T-helper 9 cell (primary cell): Measurements from ENCODE around the gene WWTR1.

ENCODE experiments used
- DNase-seq: peaks from one replicate; pipeline ENCODE4 v3.0.0-alpha.2; 2020

The WWTR1 gene

DNA sequence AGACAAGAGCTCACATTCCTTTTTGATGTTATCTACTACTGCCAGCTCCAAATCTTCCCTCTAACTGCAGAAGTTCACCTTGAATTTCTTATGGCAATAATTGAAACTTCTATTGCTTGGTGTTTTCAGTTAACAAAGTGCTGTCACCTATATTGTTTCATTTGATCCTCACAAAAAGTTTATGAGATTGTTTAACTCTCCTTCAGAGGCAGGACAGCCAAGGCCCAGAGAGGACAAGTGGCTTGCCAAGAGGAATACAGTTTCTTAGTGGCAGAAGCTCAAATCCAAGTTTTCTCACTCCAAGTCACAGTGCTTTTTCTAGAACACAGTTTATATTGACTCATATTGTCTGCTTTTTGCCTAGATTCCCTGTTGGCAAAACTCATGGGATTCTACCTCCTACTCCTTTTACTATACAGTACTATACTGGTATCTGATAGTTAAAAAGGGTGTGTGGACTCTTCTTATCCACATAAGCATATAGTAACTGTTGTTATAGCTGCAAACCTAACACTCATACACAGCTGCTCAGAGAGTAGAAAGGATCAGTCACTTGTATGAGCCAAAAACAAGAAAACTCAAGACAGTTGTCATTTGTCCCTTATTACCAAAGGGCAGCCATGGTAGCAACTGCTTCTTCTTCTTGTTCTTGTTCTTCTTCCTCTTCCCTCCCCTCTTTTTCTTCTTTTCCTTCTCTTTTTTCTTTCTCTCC is 167.4 kb downstream of the WWTR1 start:
- no peak for DNase-seq

DNA sequence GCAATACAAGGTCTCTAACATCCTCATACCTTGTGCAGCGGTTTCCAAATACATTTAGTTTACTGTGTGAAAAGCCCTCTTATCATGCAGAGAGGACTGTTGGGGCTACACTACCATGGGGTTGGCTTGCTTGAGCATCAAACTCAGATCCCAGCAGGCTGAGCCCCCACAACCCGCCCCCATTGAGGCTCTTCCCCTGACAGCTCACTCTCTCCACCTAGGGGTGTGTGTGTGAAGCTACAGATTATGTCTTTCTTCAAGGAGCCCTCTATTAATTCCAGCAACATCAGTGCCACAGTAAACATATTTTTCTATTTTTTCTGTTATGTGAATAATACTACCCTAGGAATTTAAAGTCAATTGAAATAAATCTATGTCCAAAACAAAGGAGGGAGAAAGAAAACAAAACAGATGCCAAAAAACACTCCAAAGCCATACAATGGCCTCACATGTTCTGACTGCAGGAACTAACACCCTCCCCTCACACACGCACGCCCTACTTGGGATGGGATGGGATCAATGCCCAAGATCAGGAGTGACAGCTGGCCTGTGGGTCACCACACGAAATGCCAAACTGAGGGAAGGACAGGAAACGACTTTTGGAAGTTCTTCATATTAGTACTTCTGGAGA is 168.7 kb downstream of the WWTR1 start:
- DNase-seq = no peak

DNA sequence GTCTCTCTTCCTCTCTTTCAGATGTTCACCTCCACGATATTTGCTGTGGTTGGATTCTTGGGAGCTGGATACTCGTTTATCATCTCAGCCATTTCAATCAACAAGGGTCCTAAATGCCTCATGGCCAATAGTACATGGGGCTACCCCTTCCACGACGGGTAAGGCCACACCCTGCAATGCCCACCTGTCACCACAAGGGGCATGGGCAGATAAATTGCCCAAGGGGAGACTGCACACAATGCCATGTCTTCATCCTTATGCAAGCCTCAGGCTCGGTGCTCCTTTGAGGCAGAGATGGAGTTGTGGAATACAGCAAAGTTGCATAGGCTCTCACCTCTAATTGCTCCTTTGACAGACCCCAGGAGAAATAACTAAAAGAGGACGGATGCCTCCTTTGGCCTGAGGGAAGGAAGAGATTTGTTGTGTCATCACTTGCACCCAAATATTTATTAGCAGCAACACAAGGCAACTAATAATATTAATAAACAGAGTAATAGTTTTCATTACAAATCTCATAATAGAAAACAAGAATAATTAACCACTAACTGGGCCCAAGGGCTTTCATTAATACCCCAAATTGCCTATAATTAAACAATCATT is 170.1 kb downstream of the WWTR1 start:
- DNase-seq = peak; percentile 5

DNA sequence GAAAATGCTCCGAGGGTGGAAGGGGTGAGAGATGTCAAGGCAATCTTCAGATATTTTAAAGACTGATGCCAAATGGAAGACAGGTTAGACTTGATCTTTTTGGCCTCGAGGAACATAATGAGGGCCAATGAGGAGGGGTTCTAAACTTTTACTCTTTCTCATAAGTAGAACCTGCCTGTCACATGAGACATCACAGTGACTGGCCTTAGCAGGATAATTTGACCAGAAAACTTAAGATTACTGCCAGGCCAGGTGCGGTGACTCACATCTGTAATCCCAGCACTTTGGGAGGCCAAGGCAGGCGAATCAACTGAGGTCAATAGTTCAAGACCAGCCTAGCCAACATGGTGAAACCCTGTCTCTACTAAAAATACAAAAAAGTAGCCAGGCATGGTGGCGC is 171.1 kb downstream of the WWTR1 start:
- no peak for DNase-seq

DNA sequence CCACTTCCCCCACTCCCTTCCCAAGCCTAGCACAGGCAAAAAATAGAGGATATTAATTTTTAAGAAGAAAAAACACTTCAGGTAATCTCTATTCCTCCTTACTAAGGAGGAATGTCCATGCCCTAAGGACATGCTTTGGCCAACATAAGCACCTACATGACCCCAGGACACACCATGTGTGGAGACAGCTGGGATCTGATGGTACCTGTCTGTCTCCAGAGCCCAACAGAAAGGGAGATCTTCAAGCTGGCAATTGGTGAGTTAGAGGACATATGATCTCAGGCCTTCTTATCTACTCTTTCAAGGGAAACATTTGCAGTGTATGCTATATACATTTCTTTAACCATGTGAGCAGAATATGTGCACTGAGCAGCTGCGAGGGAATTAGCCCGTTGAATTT is 176.3 kb downstream of the WWTR1 start:
- no peak for DNase-seq

DNA sequence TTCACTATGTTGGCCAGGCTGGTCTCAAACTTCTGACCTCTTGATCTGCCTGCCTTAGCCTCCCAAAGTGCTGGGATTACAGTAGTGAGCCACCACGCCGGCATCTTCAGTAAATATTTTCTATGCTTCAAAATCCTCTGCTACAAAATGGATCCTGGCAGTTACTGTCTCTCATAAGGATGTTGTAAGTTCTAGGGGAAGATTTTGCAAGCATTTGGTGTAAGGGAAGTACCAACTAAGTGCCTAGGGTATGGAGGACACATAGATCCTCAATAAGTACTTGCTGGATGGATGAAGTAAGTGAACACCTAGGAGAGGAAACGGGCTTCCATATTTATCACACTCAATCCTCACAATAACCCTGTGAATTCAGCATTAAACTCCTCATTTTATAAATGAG is 176.8 kb downstream of the WWTR1 start:
- DNase-seq = no peak

DNA sequence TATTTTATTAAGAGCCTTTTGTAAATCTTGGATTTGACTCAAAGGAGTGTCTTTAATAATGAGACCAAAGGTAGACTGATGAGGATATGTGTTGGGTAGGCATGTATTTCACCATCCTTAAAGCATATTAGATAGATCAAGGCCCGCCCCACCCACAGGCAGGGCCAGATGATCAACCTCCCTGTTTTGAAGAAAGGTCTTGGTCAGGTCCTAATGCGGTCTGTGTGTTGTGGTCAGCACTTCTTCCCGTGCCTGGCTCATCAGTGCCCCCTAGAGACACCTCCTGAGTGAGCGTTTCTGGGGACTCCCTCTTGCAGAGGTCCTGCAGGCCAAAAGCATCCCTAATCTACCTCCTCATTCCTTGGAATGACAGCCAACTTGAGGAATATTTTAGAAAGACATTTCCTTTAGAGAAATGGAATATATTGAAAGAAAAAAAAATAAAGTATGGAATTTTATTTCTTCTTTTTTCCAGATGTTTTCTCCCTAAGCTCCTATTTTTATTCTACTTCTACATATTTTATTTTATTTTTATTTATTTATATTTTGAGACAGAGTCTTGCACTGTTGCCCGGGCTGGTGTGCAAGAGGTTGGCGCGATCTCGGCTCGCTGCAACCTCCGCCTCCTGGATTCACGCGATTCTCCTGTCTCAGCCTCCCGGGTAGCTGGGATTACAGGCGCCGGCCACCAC is 177.4 kb downstream of the WWTR1 start:
- no peak for DNase-seq

DNA sequence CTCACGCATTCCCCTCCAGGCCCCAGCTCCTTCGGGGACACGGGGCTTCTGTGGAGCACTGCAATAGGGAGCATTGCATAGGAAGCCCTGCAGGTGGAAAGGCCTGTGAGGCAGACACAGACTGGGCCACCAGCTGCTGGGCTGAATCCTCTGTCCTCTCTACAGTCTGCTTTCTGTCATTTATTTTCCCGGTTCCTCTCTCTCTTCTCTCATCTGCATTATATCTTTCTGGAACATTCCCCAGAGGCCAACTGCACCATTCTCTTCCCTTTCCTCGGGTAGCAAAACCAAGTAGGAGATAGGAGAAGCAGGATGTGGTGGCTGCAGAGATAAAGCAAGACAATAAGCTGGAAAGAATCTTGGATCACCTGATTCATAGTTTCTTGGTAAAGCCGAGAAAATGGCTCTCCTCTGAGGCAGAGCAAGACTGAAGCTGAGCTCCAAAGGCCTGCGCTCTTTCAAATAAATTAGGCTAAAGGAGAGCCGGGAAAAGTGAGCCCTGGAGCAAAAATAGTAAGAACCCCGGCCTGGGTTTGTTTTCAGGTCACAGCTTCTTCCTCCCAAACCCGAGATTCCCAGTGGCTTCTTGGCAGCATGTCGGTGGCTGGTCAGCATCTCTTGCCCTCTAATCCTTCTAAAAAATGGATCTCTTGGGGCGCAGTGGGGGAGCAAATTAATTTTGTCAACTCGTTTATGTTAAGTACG is 178.1 kb downstream of the WWTR1 start:
- no peak for DNase-seq

DNA sequence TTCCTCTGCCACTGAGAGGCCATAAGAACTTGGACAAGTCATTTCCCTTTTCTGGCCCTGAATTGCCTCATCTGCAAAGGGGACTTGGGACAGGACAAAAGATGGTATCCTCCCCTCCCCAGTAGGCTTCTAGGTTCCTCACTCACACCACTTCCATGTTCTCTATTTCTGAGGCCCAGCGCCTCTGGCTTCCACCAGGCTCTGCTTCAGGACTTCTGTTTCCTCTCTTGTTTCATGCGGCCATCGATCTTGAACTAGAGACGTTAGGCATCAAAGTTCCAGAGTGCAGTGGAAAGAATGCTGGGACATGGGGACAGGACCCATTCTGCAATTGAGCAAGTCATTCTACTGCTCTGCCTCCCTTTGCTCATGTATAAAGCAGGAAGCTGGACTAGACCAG is 181.6 kb downstream of the WWTR1 start:
- DNase-seq = no peak

DNA sequence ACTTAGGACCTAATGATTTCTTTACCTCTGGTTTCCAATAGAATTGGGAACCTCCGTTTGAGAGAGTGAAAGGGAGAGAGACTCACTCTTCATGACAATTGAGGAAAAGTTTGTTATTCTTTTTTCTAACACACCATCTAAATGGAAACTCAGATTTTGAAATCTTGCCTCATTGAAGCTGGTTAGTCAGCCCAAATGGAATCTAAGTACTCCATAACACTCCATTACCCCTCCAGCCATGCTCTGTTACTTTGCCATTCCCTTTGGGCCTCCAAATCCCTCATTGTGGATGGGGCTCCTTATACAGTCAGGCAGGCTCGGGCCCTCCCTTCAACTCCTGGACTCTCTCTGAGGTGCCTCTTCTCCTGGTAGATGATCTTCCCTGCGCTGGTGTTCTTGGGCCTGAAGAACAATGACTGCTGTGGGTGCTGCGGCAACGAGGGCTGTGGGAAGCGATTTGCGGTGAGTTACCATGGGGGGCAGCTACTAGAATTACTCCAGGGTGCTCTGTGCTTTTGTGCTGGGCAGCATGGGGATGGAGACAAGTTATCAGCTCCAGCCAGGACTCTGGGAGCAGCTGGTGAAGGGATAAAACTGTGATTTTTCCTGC is 182.3 kb downstream of the WWTR1 start:
- DNase-seq = no peak

DNA sequence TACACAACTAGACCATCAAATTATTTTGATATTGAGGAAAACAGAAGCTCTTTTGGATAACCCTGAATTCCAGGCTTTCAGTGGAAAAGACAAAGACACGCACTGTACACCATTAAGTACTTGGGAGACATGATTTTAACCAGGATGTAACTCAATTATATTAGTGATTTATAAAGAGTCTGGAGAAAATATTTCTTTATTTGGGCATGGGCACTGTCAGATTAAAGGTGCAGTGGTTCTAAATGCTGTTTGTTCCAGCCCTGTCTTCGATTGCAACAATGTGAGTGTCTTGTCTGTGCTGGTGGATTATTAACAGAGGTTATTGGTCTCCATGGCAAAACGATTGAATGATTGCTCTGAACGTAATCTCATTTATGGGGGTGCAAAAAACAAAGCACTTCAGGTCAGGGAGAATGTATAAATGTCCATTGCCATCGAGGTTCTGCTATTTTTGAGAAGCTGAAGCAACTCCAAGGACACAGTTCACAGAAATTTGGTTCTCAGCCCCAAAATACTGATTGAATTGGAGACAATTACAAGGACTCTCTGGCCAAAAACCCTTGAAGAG is 183.5 kb downstream of the WWTR1 start, which contains the start of gene TM4SF4:
Gene TM4SF4, plus strand, starts transcription at position 448 of the 568 bp plus-strand sequence. CDS start 181 bp downstream, outside the sequence.
- no peak for DNase-seq

DNA sequence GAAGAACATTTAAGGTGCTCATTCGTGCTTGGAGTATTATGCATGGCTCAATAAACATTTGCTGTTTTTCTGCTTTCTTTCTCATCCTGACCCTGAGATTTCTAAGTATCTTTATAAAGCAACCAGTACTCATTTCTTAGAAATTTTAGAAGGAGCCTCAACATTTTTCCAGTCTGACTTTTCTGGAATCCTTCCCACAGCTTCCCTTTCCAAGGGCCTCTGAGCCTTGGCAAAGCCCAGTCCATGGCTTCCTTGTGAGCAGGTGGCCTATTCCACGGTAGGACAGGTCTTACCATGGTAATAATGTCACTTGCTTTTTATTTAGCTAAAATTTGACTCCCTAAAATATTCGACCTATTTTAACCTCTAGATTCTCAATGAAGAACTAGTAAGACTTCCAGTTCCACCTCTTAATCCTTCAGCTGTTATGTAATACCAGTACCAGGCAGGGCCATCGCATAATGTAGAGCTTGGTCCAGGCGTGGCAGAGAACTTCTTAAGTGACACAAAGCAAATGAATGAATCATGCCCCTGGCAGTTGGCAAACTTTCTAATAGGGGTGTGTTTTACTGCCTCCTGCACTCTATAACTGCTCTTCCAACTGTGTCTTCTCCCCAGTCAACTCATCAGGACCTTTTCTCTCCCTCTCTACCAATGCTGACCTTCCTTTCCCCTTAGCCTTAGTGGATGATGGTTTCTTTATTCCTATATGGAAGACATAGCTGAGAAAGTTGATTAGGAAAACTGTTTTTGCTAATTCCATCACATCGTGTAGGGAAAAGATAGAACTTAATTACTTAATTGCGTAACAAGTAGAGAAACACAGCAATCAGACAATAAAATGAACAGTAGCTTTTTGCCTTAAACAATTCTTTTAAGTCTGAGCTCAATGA is 184.2 kb downstream of the WWTR1 start:
- DNase-seq = no peak

DNA sequence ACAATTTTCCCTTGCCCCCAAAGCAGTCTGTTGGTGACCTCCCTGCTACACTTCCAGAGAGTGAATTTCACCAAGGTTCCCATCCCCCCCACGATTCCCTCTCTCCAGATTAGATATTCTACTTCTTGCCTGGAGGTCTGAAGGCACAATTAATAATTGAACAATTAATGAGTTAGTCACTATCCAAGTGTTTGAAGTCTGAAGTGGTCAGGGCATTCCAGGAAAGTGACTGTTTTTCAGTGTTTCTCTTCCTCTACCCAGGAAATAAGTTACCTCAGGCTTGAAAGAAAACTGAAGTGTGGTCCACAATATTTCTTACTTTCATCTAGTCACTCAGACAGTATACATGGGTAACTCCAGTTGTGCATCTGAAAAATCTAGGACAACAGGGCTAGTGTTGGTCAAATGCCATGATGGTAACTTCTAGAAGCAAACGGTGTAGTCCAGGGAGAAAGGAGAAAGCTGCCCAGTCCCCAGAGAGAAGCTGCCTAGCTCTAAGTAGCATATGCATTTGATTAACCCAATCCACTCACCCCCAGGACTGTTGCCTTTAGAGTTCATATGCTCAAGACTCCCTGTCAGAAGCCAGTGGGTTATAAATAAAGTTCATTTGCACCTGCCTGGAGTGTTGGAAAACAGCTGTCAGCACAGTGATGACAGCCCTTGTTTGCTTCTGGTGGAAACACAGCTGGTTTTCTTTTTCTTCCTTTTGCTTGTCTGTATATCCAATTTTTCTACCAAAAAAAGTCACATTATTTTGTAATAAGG is 185.6 kb downstream of the WWTR1 start:
- DNase-seq = no peak

DNA sequence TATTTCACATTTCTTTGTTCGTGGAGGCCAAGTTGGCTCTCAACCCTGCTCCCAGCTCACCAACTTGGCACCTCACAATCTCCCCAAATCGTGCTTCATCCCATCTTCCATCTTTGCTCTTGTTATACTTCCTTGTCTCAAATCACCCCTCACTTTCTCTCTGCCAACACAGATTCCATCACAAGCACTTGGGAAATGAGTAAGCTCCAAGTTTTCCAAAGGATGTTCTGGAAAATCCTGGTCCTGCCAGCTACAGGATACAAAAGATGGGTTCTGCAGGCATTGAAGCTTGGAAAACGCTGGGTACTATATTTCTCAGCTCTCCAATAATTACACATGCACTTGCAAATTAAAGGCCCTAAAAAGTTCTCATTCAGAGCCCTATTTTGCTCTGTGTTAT is 187.4 kb downstream of the WWTR1 start:
- DNase-seq = no peak

DNA sequence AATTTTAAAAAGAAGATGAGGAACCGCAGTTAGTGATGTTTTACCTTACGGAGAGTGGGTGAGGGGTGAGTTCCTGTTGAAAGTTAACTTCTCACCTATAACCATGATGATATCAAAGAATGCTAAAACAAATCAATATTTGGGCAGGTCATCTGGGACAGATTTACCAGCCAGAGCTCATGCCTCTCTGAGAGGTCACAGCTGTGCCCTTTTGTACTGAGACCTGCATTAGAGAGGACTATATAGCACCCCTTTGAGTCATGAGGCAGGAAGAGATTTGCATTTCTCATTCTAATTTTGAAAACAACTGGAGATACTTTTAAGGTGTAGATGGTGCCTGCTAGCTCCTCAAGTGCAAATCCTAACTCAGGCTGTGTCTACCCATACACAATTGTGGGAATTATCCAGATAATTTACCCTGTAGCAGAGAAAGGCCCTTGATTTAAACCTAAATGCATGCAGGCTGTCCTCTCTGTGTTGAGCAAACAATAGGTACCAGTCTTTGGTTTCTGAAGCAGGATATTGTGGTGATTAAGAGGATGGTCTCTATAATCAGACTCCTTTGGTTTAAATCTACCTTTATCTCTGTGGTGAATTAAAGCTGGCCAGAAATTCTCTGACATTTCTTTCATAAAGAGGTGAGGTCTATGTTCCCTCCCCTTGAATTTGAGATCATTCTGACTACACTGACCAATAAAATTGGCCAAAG is 189.2 kb downstream of the WWTR1 start:
- no peak for DNase-seq
